HepG2 (cell line): ENCODE results near the gene NELL1. TPM values are rescaled to one million over a fixed set of nuclear protein-coding genes. Genes with fewer than 3 reads are reported as not detected.

Experiments
- ATAC-seq: fragments of 200-7000 bp; cut with Tn5 transposase; 3 replicates; pipeline ENCODE4 v1.9.1; 2020; ENCODE audit warnings: mild to moderate bottlenecking, moderate library complexity
- BruUV-seq: library from RNA; stranded (reverse); fragments of 400-500 nt; replicated peaks from 2 replicates; lab custom pipeline; 2021; lab: Mats Ljungman, UMichigan
- CTCF ChIA-PET: fragments of 300-600 bp; formaldehyde crosslinking; extraction: SDS; loops from one replicate; lab custom pipeline; 2021; ENCODE audit warnings: low total read pairs, inconsistent platforms, low intra/inter-chr PET ratio; lab: Yijun Ruan, JAX
- POLR2A ChIA-PET: fragments of 350-600 bp; sonication (Branson Sonifier 250); formaldehyde crosslinking; loops from one replicate; lab custom pipeline; 2020; ENCODE audit warnings: antibody characterized with exemption, inconsistent platforms; lab: Yijun Ruan, JAX
- DNase-seq: peaks from one replicate; pipeline ENCODE4 v3.0.0-alpha.2; 2015; ENCODE audit warnings: low spot score
- FAIRE-seq: peaks from 3 replicates; lab custom pipeline; 2011; peaks lifted over from hg19 to GRCh38; lab: Jason Lieb, UNC
- H2AFZ ChIP-seq: one replicate; pipeline ENCODE4 v1.6.1; 2011; ENCODE audit warnings: low read length, inconsistent platforms
- H3K27ac ChIP-seq: fragments of 300-600 bp; 3 replicates; pipeline ENCODE4 v1.8.0; 2011; ENCODE audit warnings: mixed run types, mild to moderate bottlenecking, mixed read lengths, low read length, inconsistent platforms; ENCODE audit not compliant: insufficient read depth; ENCODE audit errors: extremely low read length
- H3K27me3 ChIP-seq, 2 experiments: fragments of 200-600 bp in 1 of 2; 2 replicates in 1 of 2; 3 replicates in 1 of 2; pipeline versions ENCODE4 v1.6.0 to v1.8.0; 2011; ENCODE audit warnings: low read length in 2 of 2, mild to moderate bottlenecking in 2 of 2, moderate library complexity in 2 of 2, inconsistent platforms in 1 of 2; ENCODE audit not compliant: insufficient read depth in 2 of 2, control insufficient read depth in 1 of 2
- H3K36me3 ChIP-seq, 2 experiments: fragments of 200-600 bp in 1 of 2; replicated peaks in 1 of 2; 2 replicates in 1 of 2; 3 replicates in 1 of 2; pipeline versions ENCODE4 v1.5.1 to v1.8.0; 2011; ENCODE audit warnings: low read length in 2 of 2, inconsistent platforms in 1 of 2; ENCODE audit not compliant: insufficient read depth in 2 of 2, control insufficient read depth in 1 of 2
- H3K4me1 ChIP-seq: 2 replicates; pipeline ENCODE4 v1.5.1; 2012; ENCODE audit warnings: low read length, inconsistent platforms; ENCODE audit not compliant: insufficient read depth
- H3K4me2 ChIP-seq: 2 replicates; pipeline ENCODE4 v1.6.0; 2011; ENCODE audit warnings: low read depth, low read length, inconsistent platforms
- H3K4me3 ChIP-seq, 3 experiments: fragments of 200-600 bp in 1 of 3; sonication (generic), shearing (Covaris generic) in 1 of 3; replicated peaks in 1 of 3; 2 replicates each; pipeline ENCODE4 v1.5.1; 2011 to 2016; ENCODE audit warnings: low read length in 3 of 3, inconsistent platforms in 2 of 3, low read depth in 2 of 3, mild to moderate bottlenecking in 2 of 3, control low read depth in 1 of 3, mixed read lengths in 1 of 3; ENCODE audit not compliant: insufficient read depth in 1 of 3
- H3K79me2 ChIP-seq: one replicate; pipeline ENCODE4 v1.6.1; 2011; ENCODE audit warnings: low read length, inconsistent platforms; ENCODE audit not compliant: insufficient read depth
- H3K9ac ChIP-seq: 2 replicates; pipeline ENCODE4 v1.6.0; 2011; ENCODE audit warnings: mild to moderate bottlenecking, low read depth, low read length, inconsistent platforms; ENCODE audit not compliant: insufficient read depth
- H3K9me3 ChIP-seq: 2 replicates; pipeline ENCODE4 v1.5.1; 2012; ENCODE audit warnings: mild to moderate bottlenecking, low read length
- H4K20me1 ChIP-seq: 2 replicates; pipeline ENCODE4 v1.6.0; 2011; ENCODE audit warnings: inconsistent platforms, mild to moderate bottlenecking, low read length, moderate library complexity; ENCODE audit not compliant: insufficient read depth
- ATF7 ChIP-seq, 2 experiments: fragments of 450-650 bp in 1 of 2; sonication (generic) in 1 of 2; formaldehyde crosslinking in 1 of 2; IDR thresholded peaks; 2 replicates each; pipeline versions ENCODE4 v1.4.0 to v1.6.1; 2016 to 2020; ENCODE audit warnings: antibody characterized with exemption in 1 of 2, mild to moderate bottlenecking in 1 of 2, missing genetic modification reagents in 1 of 2
- GABPA ChIP-seq, 2 experiments: IDR thresholded peaks; 2 replicates each; pipeline ENCODE4 v1.6.1; 2011 to 2016; ENCODE audit warnings: low read depth in 2 of 2, low read length in 1 of 2, missing biosample characterization in 1 of 2, missing genetic modification characterization in 1 of 2
- JDP2 ChIP-seq: sonication (generic); formaldehyde crosslinking; IDR thresholded peaks from 2 replicates; pipeline ENCODE4 v1.8.1; 2022; ENCODE audit warnings: missing genetic modification reagents, borderline replicate concordance
- KLF9 ChIP-seq: IDR thresholded peaks from 2 replicates; pipeline ENCODE4 v1.6.1; 2016; ENCODE audit warnings: low read depth
- MAFG ChIP-seq: sonication (generic); formaldehyde crosslinking; IDR thresholded peaks from 2 replicates; pipeline ENCODE4 v1.5.1; 2020; ENCODE audit warnings: mild to moderate bottlenecking, missing genetic modification reagents
- RARG ChIP-seq: sonication (generic); formaldehyde crosslinking; IDR thresholded peaks from 2 replicates; pipeline ENCODE4 v1.4.0; 2020; ENCODE audit warnings: low read depth, mild to moderate bottlenecking, missing genetic modification reagents
- SRSF1 ChIP-seq: fragments of 200-400 bp; formaldehyde crosslinking; optimal IDR thresholded peaks from 2 replicates; pipeline ENCODE3; 2017; ENCODE audit warnings: mild to moderate bottlenecking, low read depth, low read length, moderate library complexity
- ZFP1 ChIP-seq: IDR thresholded peaks from 2 replicates; pipeline ENCODE4 v1.6.1; 2016
- ZNF839 ChIP-seq: sonication (generic); formaldehyde crosslinking; IDR thresholded peaks from 2 replicates; pipeline ENCODE4 v1.4.0; 2020; ENCODE audit warnings: missing genetic modification reagents, mild to moderate bottlenecking, borderline replicate concordance
- ZSCAN31 ChIP-seq: sonication (generic); formaldehyde crosslinking; IDR thresholded peaks from 2 replicates; pipeline ENCODE4 v1.5.0; 2020; ENCODE audit warnings: low read depth, mild to moderate bottlenecking, missing genetic modification reagents
- in situ Hi-C: cut with HindIII; loops from 2 replicates; pipeline ENCODE4 v1.10.0; 2017; ENCODE audit warnings: low pct_unique_long_range_greater_than_20kb; ENCODE audit not compliant: extremely low pct_ligation_motif_present
- intact Hi-C: fragments of 100-400 bp; cut with micrococcal nuclease; formaldehyde crosslinking; loops from one replicate; pipeline ENCODE4 v1.10.0; 2022; ENCODE audit not compliant: unreplicated experiment
- polyA plus RNA-seq, 8 experiments: library from polyadenylated mRNA; depleted of rRNA in 3 of 8; stranded (reverse) in 7 of 8; unstranded in 1 of 8; fragments of >200 nt; fragmentation: Illumina TruSeq in 4 of 8; extraction: Trizol in 4 of 8; gene quantifications; 2 replicates each; pipeline versions ENCODE4 v1.2.1 to v1.2.3, GENCODE V29; 2011 to 2016; ENCODE audit warnings: low read depth in 4 of 8, missing spikeins in 1 of 8, mixed read lengths in 1 of 8; ENCODE audit not compliant: insufficient read depth in 1 of 8
- total RNA-seq, 5 experiments: library from RNA; depleted of rRNA; stranded (reverse); fragments of >200 nt; fragmentation: Illumina TruSeq; extraction: Trizol; gene quantifications; 2 replicates each; pipeline ENCODE4 v1.2.3, GENCODE V29; 2016; ENCODE audit warnings: low read depth in 1 of 5
- TF ChIP-seq, protein P1 (sequence below): sonication (generic); formaldehyde crosslinking; IDR thresholded peaks from 2 replicates; pipeline ENCODE4 v1.8.0; 2022; ENCODE audit warnings: mild to moderate bottlenecking, missing genetic modification reagents; ENCODE audit not compliant: insufficient replicate concordance

NELL1 gene
- total and polyA plus RNA-seq, 2 of the 13 experiments (the other 11 are each of a cell fraction or from before 2014, with no cell fraction given): not detected

DNA sequence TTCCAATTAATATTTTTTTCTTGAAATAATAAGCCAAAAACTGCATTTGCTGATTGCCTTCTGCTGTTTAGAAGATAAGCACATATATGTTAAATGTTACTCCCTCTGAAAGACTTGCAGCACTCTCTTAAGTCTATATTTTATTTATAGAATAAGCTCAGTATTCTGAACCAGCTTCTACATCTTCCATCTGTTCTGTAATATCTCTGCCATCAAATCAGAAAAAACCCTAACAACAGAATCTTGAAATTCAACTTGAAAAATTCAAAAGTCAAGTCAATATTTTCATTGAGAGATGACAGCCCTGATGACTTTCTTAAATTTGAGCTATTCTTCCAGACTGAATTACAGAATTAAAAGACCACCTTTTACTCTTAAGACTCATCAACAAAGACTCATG lies 247.9 kb downstream of the NELL1 start:
- Histone ChIP-seq H3K4me2 (no peak overlapping the region), H3K27me3 (no peaks in the 10 kb centered on the region), H3K4me3 (no peak overlapping the region), H2AFZ (no peak overlapping the region), H3K9me3 (no peaks in the 10 kb centered on the region), H3K9ac (no peak overlapping the region), H3K36me3 (no peaks in the 10 kb centered on the region), H4K20me1 (no peaks in the 10 kb centered on the region), H3K4me1 (no peaks in the 10 kb centered on the region), H3K27ac (no peak overlapping the region), H3K79me2 (no peaks in the 10 kb centered on the region)
- FAIRE-seq (no peak), ATAC-seq (no peak), DNase-seq (no peak)
- no peak for TF ChIP-seq GABPA (IDR thresholded peaks at IDR 0.05; ENCODE audit: low read depth, low read length)
- TF ChIP-seq GABPA (CRISPR knock-in tag; IDR thresholded peaks at IDR 0.05; ENCODE audit: low read depth): no peak
- no peak for TF ChIP-seq ZNF839 (CRISPR knock-in tag)
- TF ChIP-seq ZFP1 (CRISPR knock-in tag): no peak
- TF ChIP-seq RARG (CRISPR knock-in tag): no peak
- no peak for TF ChIP-seq MAFG (CRISPR knock-in tag)
- no peak for TF ChIP-seq ATF7 (IDR thresholded peaks at IDR 0.05)
- TF ChIP-seq ATF7 (CRISPR knock-in tag; IDR thresholded peaks at IDR 0.05): no peak
- TF ChIP-seq SRSF1: no peak
- TF ChIP-seq, protein P1, sequence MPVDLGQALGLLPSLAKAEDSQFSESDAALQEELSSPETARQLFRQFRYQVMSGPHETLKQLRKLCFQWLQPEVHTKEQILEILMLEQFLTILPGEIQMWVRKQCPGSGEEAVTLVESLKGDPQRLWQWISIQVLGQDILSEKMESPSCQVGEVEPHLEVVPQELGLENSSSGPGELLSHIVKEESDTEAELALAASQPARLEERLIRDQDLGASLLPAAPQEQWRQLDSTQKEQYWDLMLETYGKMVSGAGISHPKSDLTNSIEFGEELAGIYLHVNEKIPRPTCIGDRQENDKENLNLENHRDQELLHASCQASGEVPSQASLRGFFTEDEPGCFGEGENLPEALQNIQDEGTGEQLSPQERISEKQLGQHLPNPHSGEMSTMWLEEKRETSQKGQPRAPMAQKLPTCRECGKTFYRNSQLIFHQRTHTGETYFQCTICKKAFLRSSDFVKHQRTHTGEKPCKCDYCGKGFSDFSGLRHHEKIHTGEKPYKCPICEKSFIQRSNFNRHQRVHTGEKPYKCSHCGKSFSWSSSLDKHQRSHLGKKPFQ (CRISPR knock-in tag): no peak
- no peak for TF ChIP-seq KLF9 (CRISPR knock-in tag)
- no peak for TF ChIP-seq JDP2 (CRISPR knock-in tag)
- TF ChIP-seq ZSCAN31 (CRISPR knock-in tag): no peak
- CTCF ChIA-PET: no interaction called here
- POLR2A ChIA-PET: no interaction called here
- intact Hi-C loops: loop anchor here (10.0 kb wide), 1 partner anchor 693 kb away; no protein-coding TSS in a partner anchor
- no TSS peak for BruUV-seq
- in situ Hi-C loops: no loop called here
